LNCaP clone FGC (cell line): ENCODE data around the gene PRXL2B.

Source experiments
- DNase-seq: peaks from one replicate; pipeline ENCODE4 v3.0.0-alpha.2; 2011; ENCODE audit warnings: low read depth
- H3K4me3 ChIP-seq: 2 replicates; pipeline ENCODE4 v1.5.1; 2011; ENCODE audit warnings: mild to moderate bottlenecking, low read depth, low read length, control low read depth
- CTCF ChIP-seq: IDR thresholded peaks from 2 replicates; pipeline ENCODE4 v1.5.1; 2012; ENCODE audit warnings: mild to moderate bottlenecking; ENCODE audit not compliant: control insufficient read depth, insufficient read depth; ENCODE audit errors: extremely low read depth

The PRXL2B gene

GRCh38 chr1:2629627-2630497 lies 43.3 kb downstream of the PRXL2B start:
- no peak for TF ChIP-seq CTCF
- no peak for DNase-seq
- H3K4me3 ChIP-seq, result no peak overlapping the region

- TF ChIP-seq CTCF, result no peak
- H3K4me3 ChIP-seq, result no peak overlapping the region
- DNase-seq, result no peak
Observed at GRCh38 chr1:2630498-2631135, 44.0 kb downstream of the PRXL2B start.

GRCh38 chr1:2631136-2632050 lies 44.8 kb downstream of the PRXL2B start:
- H3K4me3 ChIP-seq, result no peak overlapping the region
- TF ChIP-seq CTCF, result no peak
- DNase-seq, result no peak

GRCh38 chr1:2632051-2632430 lies 45.5 kb downstream of the PRXL2B start:
- no peak overlapping the region for H3K4me3 ChIP-seq
- no peak for TF ChIP-seq CTCF
- no peak for DNase-seq

GRCh38 chr1:2632561-2633361 lies 46.2 kb downstream of the PRXL2B start, which contains the start of gene MMEL1:
MMEL1 (minus strand) TSS chr1:2633016; CDS start chr1:2629484, 3,532 bp downstream.
- H3K4me3 ChIP-seq, result no peak within 1 kb of the TSS
- DNase-seq, result no peak
- no peak for TF ChIP-seq CTCF

- no peak overlapping the region for H3K4me3 ChIP-seq
- TF ChIP-seq CTCF, result no peak
- no peak for DNase-seq
Observed at GRCh38 chr1:2633366-2633935, 46.9 kb downstream of the PRXL2B start.
